ENCODE measurements around the gene POLDIP2. TPM values are rescaled to one million over a fixed set of nuclear protein-coding genes. Genes with fewer than 3 reads are reported as not detected.

The POLDIP2 gene
- total and polyA plus RNA-seq, 9 of the 15 experiments (the other 6 are each of a cell fraction or from before 2014, with no cell fraction given): 22.0 to 137 (median 104) TPM

DNA sequence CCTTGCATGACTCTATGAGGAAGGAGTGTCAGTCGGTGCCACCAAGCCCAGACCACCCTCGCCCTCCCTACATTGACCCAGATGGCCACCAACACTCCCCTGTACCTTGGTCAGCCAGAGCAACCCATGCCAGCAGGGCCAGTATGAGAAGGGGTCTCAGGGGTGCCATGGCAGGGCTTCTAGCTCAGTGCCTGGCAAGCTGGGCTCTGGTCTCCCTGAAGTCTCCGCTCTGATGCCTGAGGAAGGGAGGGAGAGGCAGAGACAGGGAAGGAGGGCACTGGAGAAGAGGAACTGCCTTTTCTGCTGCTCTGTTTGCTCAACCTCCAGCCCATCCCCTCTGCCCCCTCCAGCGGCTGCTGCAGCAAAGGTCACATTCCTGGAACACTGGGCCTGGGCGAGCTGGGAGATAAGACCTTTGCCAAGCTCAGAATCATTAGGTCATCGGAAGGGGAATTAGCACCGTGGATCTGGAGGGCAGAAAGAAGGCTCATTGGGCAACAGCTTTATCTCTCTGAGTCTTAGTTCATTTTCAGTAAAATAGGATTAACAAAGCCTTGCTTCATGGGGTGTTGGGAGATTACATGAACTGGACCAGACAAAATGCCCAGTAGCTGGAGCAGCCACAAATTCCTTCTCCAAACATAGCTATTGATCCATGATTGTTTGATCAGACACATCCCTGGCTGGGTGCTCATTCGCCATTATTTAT lies 12.9 kb upstream of the POLDIP2 start, which contains the start of gene VTN (continued):
- TF ChIP-seq ZNF140 (CRISPR knock-in tag; IDR thresholded peaks at IDR 0.05): no peak
- TF ChIP-seq ZNF212 (CRISPR knock-in tag; IDR thresholded peaks at IDR 0.05): no peak
- TF ChIP-seq ELF2 (CRISPR knock-in tag; IDR thresholded peaks at IDR 0.05): no peak
- no peak for TF ChIP-seq MAFF (IDR thresholded peaks at IDR 0.05; ENCODE audit: low read length)
- peak; percentile 91 for TF ChIP-seq SPI1 (IDR thresholded peaks at IDR 0.05; ENCODE audit: borderline replicate concordance, low read depth, low read length)
- 0 out of 2 replicates have a peak, but pooled peaks have one; percentile 38 for TF ChIP-seq SMARCE1 (IDR thresholded peaks at IDR 0.05)
- TF ChIP-seq, protein P1, sequence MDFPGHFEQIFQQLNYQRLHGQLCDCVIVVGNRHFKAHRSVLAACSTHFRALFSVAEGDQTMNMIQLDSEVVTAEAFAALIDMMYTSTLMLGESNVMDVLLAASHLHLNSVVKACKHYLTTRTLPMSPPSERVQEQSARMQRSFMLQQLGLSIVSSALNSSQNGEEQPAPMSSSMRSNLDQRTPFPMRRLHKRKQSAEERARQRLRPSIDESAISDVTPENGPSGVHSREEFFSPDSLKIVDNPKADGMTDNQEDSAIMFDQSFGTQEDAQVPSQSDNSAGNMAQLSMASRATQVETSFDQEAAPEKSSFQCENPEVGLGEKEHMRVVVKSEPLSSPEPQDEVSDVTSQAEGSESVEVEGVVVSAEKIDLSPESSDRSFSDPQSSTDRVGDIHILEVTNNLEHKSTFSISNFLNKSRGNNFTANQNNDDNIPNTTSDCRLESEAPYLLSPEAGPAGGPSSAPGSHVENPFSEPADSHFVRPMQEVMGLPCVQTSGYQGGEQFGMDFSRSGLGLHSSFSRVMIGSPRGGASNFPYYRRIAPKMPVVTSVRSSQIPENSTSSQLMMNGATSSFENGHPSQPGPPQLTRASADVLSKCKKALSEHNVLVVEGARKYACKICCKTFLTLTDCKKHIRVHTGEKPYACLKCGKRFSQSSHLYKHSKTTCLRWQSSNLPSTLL (IDR thresholded peaks at IDR 0.05): no peak
- TF ChIP-seq ZNF780A (CRISPR knock-in tag; IDR thresholded peaks at IDR 0.05): no peak
- TF ChIP-seq RB1 (IDR thresholded peaks at IDR 0.05; ENCODE audit: low read depth): no peak
- TF ChIP-seq CTBP1 (IDR thresholded peaks at IDR 0.05; ENCODE audit: borderline replicate concordance): peak; percentile 94
- TF ChIP-seq CREM (IDR thresholded peaks at IDR 0.05; ENCODE audit: low read depth): no peak
- no peak for TF ChIP-seq HMG20A (CRISPR knock-in tag; conservative IDR thresholded peaks at IDR 0.05)
- TF ChIP-seq SRF (CRISPR knock-in tag; IDR thresholded peaks at IDR 0.05): no peak
- no peak for TF ChIP-seq SREBF1 (IDR thresholded peaks at IDR 0.05; ENCODE audit: borderline replicate concordance, low read depth, low read length)
- TF ChIP-seq, protein P2, sequence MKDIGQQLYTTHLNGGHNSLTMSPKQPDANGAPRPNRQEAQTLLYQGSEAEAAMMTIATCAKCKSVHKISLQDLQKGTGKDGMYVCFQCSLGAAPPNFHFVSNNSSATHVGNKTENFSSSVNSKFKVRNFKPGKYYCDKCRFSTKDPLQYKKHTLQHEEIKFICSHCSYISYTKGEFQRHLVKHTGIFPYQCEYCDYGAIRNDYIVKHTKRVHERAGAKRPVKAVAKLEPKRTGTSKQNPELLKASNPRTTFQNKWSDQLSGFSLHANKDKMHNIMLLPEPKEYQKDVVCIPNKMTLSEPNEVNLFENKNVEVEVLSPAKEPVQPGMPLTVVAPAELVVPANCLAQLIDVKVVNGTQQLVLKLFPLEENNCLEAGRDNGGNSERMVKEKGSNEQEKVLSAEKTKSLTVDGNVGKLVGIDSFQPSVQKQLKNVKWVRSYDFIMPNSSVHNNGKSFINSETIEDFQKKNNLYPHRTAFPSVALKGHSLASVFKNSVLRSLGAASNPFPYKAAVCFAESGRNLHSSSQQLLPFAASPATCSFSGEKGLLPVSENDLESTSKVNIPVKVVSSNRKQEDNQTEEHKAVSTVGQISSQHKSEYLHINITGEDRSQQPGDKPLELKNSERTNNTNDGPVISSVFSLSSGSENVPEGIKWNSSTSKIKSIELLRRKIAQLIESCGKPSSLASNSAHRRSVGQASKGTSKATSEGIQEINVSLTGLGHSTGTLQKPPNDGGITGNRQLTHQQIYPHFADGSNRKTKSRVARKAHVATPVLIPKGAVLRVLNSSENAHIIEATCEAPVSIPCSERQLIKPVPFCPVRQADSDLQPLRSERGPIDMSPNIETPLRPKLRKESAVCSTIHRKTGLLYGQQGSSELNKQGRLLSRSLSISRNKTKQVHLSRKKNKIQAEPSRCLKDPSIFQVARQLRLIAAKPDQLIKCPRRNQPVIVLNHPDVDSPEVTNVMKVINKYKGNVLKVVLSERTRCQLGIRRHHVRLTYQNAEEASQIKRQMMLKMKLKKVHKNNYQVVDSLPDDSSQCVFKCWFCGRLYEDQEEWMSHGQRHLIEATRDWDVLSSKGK (CRISPR knock-in tag; IDR thresholded peaks at IDR 0.05): no peak
- no peak for TF ChIP-seq NFE2L1 (tag; IDR thresholded peaks at IDR 0.05; ENCODE audit: borderline replicate concordance, low read depth)
- TF ChIP-seq ZNF175 (CRISPR knock-in tag; IDR thresholded peaks at IDR 0.05; ENCODE audit: low read depth): no peak
- TF ChIP-seq MTA1 (IDR thresholded peaks at IDR 0.05; ENCODE audit: borderline replicate concordance): no peak
- TF ChIP-seq, protein P3, sequence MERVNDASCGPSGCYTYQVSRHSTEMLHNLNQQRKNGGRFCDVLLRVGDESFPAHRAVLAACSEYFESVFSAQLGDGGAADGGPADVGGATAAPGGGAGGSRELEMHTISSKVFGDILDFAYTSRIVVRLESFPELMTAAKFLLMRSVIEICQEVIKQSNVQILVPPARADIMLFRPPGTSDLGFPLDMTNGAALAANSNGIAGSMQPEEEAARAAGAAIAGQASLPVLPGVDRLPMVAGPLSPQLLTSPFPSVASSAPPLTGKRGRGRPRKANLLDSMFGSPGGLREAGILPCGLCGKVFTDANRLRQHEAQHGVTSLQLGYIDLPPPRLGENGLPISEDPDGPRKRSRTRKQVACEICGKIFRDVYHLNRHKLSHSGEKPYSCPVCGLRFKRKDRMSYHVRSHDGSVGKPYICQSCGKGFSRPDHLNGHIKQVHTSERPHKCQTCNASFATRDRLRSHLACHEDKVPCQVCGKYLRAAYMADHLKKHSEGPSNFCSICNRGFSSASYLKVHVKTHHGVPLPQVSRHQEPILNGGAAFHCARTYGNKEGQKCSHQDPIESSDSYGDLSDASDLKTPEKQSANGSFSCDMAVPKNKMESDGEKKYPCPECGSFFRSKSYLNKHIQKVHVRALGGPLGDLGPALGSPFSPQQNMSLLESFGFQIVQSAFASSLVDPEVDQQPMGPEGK (CRISPR knock-in tag; IDR thresholded peaks at IDR 0.05; ENCODE audit: borderline replicate concordance): no peak
- peak; percentile 83 for TF ChIP-seq CEBPB (tag; IDR thresholded peaks at IDR 0.05)
- TF ChIP-seq TOE1 (IDR thresholded peaks at IDR 0.05; ENCODE audit: borderline replicate concordance): no peak
- TF ChIP-seq TOE1 (CRISPR knock-in tag; IDR thresholded peaks at IDR 0.05; ENCODE audit: borderline replicate concordance, low read depth): no peak
- TF ChIP-seq ZFP36 (IDR thresholded peaks at IDR 0.05; ENCODE audit: low read depth, low read length, partially characterized antibody): no peak

Measured in K562 (cell line).